GM23338 (cell line): ENCODE data around the gene DMKN.

Experiments used
- EZH2 ChIP-seq: fragments of 200-600 bp; sonication (generic); IDR thresholded peaks from one replicate; pipeline ENCODE4 v1.8.0; 2017; ENCODE audit warnings: antibody characterized with exemption, mild to moderate bottlenecking, low read depth; ENCODE audit not compliant: unreplicated experiment
- EZH2phosphoT487 ChIP-seq: fragments of 200-600 bp; sonication (generic); IDR thresholded peaks from one replicate; pipeline ENCODE4 v1.8.1; 2018; ENCODE audit warnings: antibody characterized with exemption; ENCODE audit not compliant: unreplicated experiment
- NANOG ChIP-seq: IDR thresholded peaks from 2 replicates; pipeline ENCODE4 v1.6.1; 2016; ENCODE audit warnings: antibody characterized with exemption, borderline replicate concordance
- POLR2AphosphoS5 ChIP-seq: IDR thresholded peaks from 2 replicates; pipeline ENCODE4 v1.6.1; 2016; ENCODE audit warnings: antibody characterized with exemption, low read depth
- STAT1 ChIP-seq: IDR thresholded peaks from one replicate; pipeline ENCODE4 v1.6.1; 2016; ENCODE audit warnings: antibody characterized with exemption; ENCODE audit not compliant: unreplicated experiment
- ZNF114 ChIP-seq: fragments of 250-450 bp; sonication (Bioruptor Pico); IDR thresholded peaks from 2 replicates; pipeline ENCODE4 v1.5.0; 2020; ENCODE audit warnings: mild to moderate bottlenecking, moderate library complexity
- TF ChIP-seq, protein P1 (sequence below), 2 experiments: fragments of 200-600 bp in 1 of 2; sonication (generic) in 1 of 2; conservative IDR thresholded peaks; 2 replicates each; pipeline versions ENCODE4 v1.5.1 to v1.6.1; 2016 to 2017; ENCODE audit warnings: antibody characterized with exemption in 2 of 2, low read depth in 2 of 2, mild to moderate bottlenecking in 2 of 2, moderate library complexity in 1 of 2
- TF ChIP-seq, protein P2 (sequence below): IDR thresholded peaks from one replicate; pipeline ENCODE4 v1.6.1; 2018; ENCODE audit warnings: antibody characterized with exemption; ENCODE audit not compliant: unreplicated experiment

DNA sequence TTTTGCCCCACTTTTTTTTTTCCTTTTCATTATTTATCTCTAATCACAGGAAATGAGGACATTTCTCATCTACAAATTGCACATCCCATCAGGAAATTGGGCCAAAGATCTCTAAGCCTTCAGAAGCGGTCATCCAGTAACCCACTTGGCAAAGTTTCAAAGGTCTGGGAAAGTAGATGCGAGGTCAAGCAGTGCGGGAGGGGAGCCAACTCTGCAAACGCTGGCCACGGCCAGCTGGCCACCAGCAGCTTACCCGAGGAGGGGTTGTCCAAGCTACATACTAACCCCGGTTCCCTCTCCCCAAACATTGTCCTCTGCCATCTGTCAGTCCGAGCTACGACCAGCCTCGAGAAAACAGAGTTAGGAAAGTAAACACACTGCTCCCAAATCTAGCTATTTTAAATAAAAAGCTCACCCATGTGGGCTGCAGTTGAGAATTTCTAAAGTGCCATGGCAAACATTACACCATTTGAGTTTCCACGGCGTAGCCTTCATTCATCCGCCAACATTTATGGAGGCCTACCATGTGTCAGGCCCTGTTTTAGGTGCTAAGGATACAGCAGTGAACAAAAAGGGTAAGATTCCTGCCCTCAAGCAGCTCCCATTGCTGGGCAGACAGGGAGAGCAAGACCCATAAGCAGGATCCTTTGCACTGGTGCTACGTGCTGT, 53.9 kb downstream of the DMKN start:
- TF ChIP-seq, protein P1, sequence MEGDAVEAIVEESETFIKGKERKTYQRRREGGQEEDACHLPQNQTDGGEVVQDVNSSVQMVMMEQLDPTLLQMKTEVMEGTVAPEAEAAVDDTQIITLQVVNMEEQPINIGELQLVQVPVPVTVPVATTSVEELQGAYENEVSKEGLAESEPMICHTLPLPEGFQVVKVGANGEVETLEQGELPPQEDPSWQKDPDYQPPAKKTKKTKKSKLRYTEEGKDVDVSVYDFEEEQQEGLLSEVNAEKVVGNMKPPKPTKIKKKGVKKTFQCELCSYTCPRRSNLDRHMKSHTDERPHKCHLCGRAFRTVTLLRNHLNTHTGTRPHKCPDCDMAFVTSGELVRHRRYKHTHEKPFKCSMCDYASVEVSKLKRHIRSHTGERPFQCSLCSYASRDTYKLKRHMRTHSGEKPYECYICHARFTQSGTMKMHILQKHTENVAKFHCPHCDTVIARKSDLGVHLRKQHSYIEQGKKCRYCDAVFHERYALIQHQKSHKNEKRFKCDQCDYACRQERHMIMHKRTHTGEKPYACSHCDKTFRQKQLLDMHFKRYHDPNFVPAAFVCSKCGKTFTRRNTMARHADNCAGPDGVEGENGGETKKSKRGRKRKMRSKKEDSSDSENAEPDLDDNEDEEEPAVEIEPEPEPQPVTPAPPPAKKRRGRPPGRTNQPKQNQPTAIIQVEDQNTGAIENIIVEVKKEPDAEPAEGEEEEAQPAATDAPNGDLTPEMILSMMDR (conservative IDR thresholded peaks at IDR 0.05; ENCODE audit: low read depth in 2 of 2) = no peak
- TF ChIP-seq ZNF114 (no peak), EZH2phosphoT487 (no peak), EZH2 (no peak), POLR2AphosphoS5 (no peak), STAT1 (no peak), NANOG (no peak)
- TF ChIP-seq, protein P2, sequence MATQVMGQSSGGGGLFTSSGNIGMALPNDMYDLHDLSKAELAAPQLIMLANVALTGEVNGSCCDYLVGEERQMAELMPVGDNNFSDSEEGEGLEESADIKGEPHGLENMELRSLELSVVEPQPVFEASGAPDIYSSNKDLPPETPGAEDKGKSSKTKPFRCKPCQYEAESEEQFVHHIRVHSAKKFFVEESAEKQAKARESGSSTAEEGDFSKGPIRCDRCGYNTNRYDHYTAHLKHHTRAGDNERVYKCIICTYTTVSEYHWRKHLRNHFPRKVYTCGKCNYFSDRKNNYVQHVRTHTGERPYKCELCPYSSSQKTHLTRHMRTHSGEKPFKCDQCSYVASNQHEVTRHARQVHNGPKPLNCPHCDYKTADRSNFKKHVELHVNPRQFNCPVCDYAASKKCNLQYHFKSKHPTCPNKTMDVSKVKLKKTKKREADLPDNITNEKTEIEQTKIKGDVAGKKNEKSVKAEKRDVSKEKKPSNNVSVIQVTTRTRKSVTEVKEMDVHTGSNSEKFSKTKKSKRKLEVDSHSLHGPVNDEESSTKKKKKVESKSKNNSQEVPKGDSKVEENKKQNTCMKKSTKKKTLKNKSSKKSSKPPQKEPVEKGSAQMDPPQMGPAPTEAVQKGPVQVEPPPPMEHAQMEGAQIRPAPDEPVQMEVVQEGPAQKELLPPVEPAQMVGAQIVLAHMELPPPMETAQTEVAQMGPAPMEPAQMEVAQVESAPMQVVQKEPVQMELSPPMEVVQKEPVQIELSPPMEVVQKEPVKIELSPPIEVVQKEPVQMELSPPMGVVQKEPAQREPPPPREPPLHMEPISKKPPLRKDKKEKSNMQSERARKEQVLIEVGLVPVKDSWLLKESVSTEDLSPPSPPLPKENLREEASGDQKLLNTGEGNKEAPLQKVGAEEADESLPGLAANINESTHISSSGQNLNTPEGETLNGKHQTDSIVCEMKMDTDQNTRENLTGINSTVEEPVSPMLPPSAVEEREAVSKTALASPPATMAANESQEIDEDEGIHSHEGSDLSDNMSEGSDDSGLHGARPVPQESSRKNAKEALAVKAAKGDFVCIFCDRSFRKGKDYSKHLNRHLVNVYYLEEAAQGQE = no peak
